ENCODE data around the gene KHDC4. TPM values are rescaled to one million over a fixed set of nuclear protein-coding genes. Genes with fewer than 3 reads are reported as not detected.

Gene KHDC4
- total RNA-seq (2014; rRNA removed; shearing (Covaris generic)) = 72.3 and 110 TPM in 2 replicates

DNA sequence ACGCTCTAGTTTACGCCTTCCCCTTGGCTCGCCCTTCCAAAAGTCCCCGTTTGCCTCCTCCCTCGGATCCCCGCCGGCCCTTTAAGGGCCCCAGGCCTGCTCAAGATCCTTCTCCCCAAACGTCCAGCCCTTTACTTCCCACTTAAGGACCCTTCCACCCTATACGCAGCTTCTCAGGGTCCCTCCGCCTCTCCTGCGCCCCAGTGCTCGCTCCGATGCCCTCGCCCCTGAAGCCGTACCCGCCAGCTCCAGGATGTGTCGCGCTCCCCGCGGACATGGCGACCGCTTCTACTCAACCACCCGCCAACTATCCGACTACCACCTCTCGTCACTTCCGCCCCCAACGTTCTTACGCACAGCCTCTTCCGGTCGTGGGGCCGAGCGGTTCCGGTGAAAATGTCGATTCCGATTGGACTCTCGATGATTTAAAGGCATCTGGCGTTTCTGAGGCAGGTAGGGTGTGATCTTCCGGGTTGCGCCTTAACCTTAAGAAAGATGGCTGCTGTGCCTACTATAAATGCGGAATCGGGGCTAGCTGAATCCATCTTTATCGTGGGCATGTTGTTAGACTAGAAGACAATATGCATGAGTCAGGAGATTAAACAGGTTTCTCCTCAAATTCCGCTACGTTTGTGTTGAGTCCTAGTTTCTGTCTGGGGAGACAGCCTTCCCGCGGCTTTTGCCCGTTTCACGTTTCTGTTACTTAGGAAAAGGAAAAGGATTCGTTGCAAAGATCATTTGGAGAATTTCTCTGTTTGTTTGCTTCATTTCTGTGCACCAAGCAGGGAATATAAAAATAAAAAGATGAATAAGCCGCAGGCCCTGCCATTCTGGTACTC, at the start of gene KHDC4:
TSS of gene KHDC4 (minus strand) at position 317 of the 839 bp plus-strand sequence. CDS start at position 277, 40 bp downstream.

GRCh38 chr1:155978325-155978972, 44.2 kb upstream of the KHDC4 start, which contains the start of gene ARHGEF2:
Gene ARHGEF2, minus strand, starts transcription at chr1:155978547. Its CDS starts 120 bp downstream, at chr1:155978427.

GRCh38 chr1:155940993-155941844, 7.0 kb upstream of the KHDC4 start, which contains the start of gene RXFP4:
Gene RXFP4, plus strand, starts transcription at chr1:155941638. Its CDS starts 72 bp downstream, at chr1:155941710.

DNA sequence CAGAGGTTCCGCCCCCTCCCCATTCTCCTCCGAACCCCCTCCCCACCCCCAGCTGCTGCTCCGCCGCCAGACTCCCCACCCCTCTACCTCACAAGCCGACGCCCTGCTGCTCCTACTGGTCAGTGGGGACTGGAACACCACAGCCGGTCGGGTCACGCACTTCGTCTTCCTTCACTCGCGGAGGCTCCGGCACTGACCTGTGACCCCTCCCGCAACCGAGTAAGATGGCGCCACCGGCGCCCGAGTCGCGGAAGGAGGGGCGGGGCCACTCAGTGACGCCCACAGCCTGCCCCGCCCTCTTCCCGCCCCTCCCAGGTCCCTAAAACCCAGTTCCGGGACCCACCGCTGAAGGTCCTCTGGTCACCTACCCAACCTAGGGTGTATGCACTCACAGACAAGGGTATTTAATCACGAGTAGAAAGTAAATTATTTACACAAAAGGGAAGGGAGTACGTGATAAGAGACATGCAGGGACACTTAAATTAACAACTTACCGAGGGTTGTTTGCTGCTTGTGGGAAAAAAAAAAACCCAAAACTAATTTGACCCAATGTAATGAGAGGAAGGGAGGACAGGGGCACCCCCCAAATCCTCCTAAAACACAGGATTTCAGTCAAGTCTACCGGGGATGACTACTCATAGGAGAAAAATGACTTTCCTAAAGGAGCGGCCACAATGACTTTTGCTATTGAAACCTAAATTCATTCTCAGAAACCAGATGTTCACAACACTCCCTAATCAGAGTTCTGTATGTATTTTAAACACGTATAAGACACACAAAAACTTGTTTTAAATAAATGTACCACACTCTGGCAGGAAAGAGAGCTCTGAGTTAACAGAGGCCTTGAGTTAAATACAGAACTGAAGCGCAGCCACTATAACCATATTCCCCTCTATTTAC, 22.8 kb downstream of the KHDC4 start, which contains the start of gene RIT1:
TSS of gene RIT1 (minus strand) at position 194 of the 900 bp plus-strand sequence. CDS start 588 bp downstream, outside the sequence.

Small RNAs within 50 kb of the gene (small RNA-seq; reads per million reads assigned to genes)
- gene MIR6738 = not detected
- not detected for gene RF00015
- gene SCARNA4 = not detected
- gene SNORA80E = 16.3 reads per million, percentile 91 among the genes with 10 or more reads in this experiment

Other genes starting within 250 kb of the KHDC4 start
- gene YY1AP1, start 245.6 kb downstream of the KHDC4 start, total RNA-seq (2014; rRNA removed; shearing (Covaris generic)) = 41.3 and 56.7 TPM in 2 replicates
- 123 and 146 TPM in 2 replicates for gene DAP3, start 245.3 kb downstream of the KHDC4 start, total RNA-seq (2014; rRNA removed; shearing (Covaris generic))
- gene GON4L, start 77.2 kb downstream of the KHDC4 start, total RNA-seq (2014; rRNA removed; shearing (Covaris generic)) = 32.1 and 35.3 TPM in 2 replicates
- 18.9 and 20.1 TPM in 2 replicates for gene SYT11, start 74.8 kb downstream of the KHDC4 start, total RNA-seq (2014; rRNA removed; shearing (Covaris generic))
- 19.9 and 22.4 TPM in 2 replicates for gene RIT1, start 23.1 kb downstream of the KHDC4 start, total RNA-seq (2014; rRNA removed; shearing (Covaris generic))
- gene RXFP4, start 7.2 kb upstream of the KHDC4 start, total RNA-seq (2014; rRNA removed; shearing (Covaris generic)) = not detected in 2 replicates
- 548 and 632 TPM in 2 replicates for gene ARHGEF2, start 44.1 kb upstream of the KHDC4 start, total RNA-seq (2014; rRNA removed; shearing (Covaris generic))
- gene SSR2, start 86.5 kb upstream of the KHDC4 start, total RNA-seq (2014; rRNA removed; shearing (Covaris generic)) = 411 and 444 TPM in 2 replicates
- 35.8 and 38.4 TPM in 2 replicates for gene UBQLN4, start 119.4 kb upstream of the KHDC4 start, total RNA-seq (2014; rRNA removed; shearing (Covaris generic))
- gene LAMTOR2, start 120.4 kb upstream of the KHDC4 start, total RNA-seq (2014; rRNA removed; shearing (Covaris generic)) = 104 and 106 TPM in 2 replicates
- gene RAB25, start 126.7 kb upstream of the KHDC4 start, total RNA-seq (2014; rRNA removed; shearing (Covaris generic)) = not detected in 2 replicates
- gene MEX3A, start 148.1 kb upstream of the KHDC4 start, total RNA-seq (2014; rRNA removed; shearing (Covaris generic)) = 6.8 and 11.9 TPM in 2 replicates
- 1,986 and 2,053 TPM in 2 replicates for gene LMNA, start 180.3 kb upstream of the KHDC4 start, total RNA-seq (2014; rRNA removed; shearing (Covaris generic))
- 0.11 and 0.29 TPM in 2 replicates for gene SEMA4A, start 219.2 kb upstream of the KHDC4 start, total RNA-seq (2014; rRNA removed; shearing (Covaris generic))